Measurements from ENCODE around the gene VASP.
"Not testable (repeated sequence)": the region's sequence is repeated elsewhere in the genome, so short reads cannot be mapped to it uniquely, and the experiment has no call there.

VASP gene

DNA sequence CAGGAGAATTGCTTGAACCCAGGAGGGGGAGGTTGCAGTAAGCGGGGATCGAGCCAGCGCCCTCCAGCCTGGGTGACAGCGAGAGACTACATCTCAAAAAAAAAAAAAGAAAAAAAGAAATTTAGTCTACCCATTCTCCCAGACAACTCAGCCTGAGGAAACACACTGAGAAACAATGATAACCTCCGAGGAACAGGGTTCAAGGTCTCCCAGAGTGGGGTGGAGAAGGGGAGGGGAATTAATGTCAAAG is 1.4 kb upstream of the VASP start:
- TF ChIP-seq CTCF (IDR thresholded peaks at IDR 0.05; ENCODE audit: low read depth, low read length): no peak
- peak overlapping the region; percentile 83; the same call in 1 of the 2 replicates for H3K4me3 ChIP-seq (ENCODE audit: low read depth, low read length)

DNA sequence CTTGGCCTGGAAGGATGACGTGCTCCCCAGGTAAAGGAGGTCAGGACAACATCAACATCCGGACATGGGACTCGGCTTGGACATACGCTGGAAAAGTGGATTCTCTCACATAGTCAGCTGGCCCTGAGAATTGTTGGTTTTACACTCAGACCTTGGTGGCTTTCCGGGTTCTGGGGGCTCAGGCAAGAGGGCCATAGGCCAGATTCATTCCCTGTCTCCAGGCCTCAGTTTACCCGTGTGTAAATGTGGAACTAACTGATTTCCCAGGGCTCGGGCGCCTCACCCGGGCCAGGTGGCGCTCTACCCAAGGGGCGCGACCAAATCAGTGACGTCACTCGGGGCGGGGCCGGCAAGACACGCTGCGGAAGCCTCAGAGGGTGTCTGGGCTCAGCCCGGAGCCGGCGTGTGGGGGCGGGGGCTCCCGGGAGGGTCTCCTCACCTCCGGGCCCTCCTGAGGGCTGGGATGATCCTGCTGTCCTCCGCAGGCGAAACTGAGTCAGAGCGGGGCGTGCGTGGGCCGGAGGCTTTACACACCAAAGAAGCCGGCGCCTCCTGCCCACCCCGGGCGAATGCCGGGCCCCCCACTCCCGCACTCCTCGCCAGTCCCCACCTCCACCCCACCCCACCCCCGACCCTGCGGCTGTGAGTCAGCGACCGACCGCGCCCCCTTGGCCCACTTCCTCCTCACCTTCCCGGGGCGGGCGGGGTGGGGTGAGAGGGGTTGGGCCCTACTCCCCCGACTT is 862 bp upstream of the VASP start:
- TF ChIP-seq CTCF (IDR thresholded peaks at IDR 0.05; ENCODE audit: low read depth, low read length): peak; percentile 39
- H3K4me3 ChIP-seq (ENCODE audit: low read depth, low read length): peak overlapping the region; percentile 83

DNA sequence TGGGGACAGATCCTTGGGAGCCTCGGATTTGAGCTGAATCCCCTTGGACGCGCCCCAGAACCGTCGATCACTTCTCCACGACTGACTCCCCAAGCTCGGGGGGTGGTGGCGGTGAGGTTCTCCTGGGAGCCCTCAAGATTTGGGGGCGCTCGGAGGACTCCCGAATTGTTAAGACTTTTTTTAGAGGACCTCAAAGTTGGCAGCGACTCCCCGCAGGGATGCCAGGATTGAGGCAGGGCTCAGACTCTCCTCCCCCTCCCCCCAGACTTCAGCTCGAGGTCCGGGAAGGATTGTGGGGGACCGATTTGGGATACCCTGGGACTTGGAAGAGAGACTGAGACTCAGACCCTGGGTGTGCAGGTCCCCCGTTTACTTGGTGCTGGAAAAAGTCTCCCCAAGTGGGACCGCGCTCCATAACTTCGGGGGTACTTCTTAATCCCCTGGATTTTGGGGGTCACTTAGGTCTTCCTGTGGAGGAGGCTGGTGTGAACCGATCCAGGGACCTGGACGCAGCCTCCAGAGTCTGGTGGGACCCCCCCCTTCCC is 665 bp downstream of the VASP start:
- H3K4me3 ChIP-seq (ENCODE audit: low read depth, low read length): peak overlapping the region; percentile 83
- TF ChIP-seq CTCF (IDR thresholded peaks at IDR 0.05; ENCODE audit: low read depth, low read length): no peak

DNA sequence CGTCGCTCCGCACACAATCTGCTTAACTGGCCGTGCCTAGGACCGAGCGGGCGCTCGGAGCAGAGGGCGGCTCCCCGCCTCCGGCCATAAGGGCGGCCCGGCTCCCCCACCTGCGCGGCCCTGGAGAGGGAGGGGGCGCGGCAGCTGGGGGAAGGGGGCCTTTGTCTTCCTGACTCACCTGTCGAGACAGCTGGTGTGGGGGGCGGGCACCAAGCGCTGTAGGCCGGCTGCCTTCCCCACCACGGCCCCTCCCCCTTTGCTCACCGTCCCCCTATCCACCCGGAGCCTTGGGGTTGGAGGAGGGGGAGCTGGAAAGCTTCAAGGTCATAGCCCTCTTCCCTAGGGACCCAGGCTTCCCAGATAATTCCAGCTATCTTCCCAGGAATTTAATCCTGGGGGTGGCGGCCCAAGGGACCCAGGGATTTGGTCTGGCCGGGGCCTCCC is 1.2 kb downstream of the VASP start:
- no peak for TF ChIP-seq CTCF (IDR thresholded peaks at IDR 0.05; ENCODE audit: low read depth, low read length)

GRCh38 chr19:45508861-45509691 is 1.8 kb downstream of the VASP start:
- H3K4me3 ChIP-seq (ENCODE audit: low read depth, low read length): peak overlapping the region; percentile 83
- no peak for TF ChIP-seq CTCF (IDR thresholded peaks at IDR 0.05; ENCODE audit: low read depth, low read length)

More for the DNA sequence above, 1.2 kb downstream of the VASP start:
- H3K4me3 ChIP-seq (ENCODE audit: low read depth, low read length): peak overlapping the region; percentile 83

GRCh38 chr19:45509692-45510015 is 2.4 kb downstream of the VASP start:
- peak overlapping the region; percentile 83 for H3K4me3 ChIP-seq (ENCODE audit: low read depth, low read length)
- TF ChIP-seq CTCF (IDR thresholded peaks at IDR 0.05; ENCODE audit: low read depth, low read length): no peak

- not testable (repeated sequence) for H3K4me3 ChIP-seq (ENCODE audit: low read depth, low read length)
Measured at GRCh38 chr19:45510352-45510751, 3.1 kb downstream of the VASP start.

Data from WI38 (cell line).